Osteocyte (in vitro differentiated cells): Measurements from ENCODE around the gene MEA1. TPM values are rescaled to one million over a fixed set of nuclear protein-coding genes. Genes with fewer than 3 reads are reported as not detected.
A peak's percentile ranks its signal among the peaks of the same experiment; 100 is the strongest.

Source experiments
- DNase-seq: peaks from one replicate; pipeline ENCODE4 v3.0.0; 2021; ENCODE audit warnings: mixed read lengths; ENCODE audit not compliant: unreplicated experiment; ENCODE audit errors: extremely low spot score
- H3K27ac Mint-ChIP-seq: one replicate; pipeline ENCODE4 v1.8.0; 2021; ENCODE audit warnings: mild to moderate bottlenecking, mixed read lengths; ENCODE audit not compliant: unreplicated experiment
- H3K27me3 Mint-ChIP-seq: one replicate; pipeline ENCODE4 v1.8.0; 2021; ENCODE audit warnings: mixed read lengths; ENCODE audit not compliant: unreplicated experiment
- H3K36me3 Mint-ChIP-seq: one replicate; pipeline ENCODE4 v1.8.0; 2021; ENCODE audit warnings: mixed read lengths; ENCODE audit not compliant: unreplicated experiment
- H3K4me1 Mint-ChIP-seq: one replicate; pipeline ENCODE4 v1.8.0; 2021; ENCODE audit warnings: mixed read lengths; ENCODE audit not compliant: unreplicated experiment
- H3K4me3 Mint-ChIP-seq: one replicate; pipeline ENCODE4 v1.8.0; 2021; ENCODE audit warnings: mild to moderate bottlenecking, moderate library complexity, mixed read lengths; ENCODE audit not compliant: unreplicated experiment
- H3K9me3 Mint-ChIP-seq: one replicate; pipeline ENCODE4 v1.8.0; 2021; ENCODE audit warnings: mixed read lengths; ENCODE audit not compliant: unreplicated experiment
- total RNA-seq: library from RNA; stranded (reverse); gene quantifications from 2 replicates; pipeline ENCODE4 v1.2.1, GENCODE V29; 2021
- TF ChIP-seq, protein P1 (sequence below): fragments of 200-600 bp; sonication (generic); IDR thresholded peaks from 2 replicates; pipeline ENCODE4 v1.5.0; 2021; ENCODE audit warnings: antibody characterized with exemption, mild to moderate bottlenecking, moderate library complexity

Gene MEA1
- total RNA-seq, 1 donor from 2014 or later: 67.8 TPM

DNA sequence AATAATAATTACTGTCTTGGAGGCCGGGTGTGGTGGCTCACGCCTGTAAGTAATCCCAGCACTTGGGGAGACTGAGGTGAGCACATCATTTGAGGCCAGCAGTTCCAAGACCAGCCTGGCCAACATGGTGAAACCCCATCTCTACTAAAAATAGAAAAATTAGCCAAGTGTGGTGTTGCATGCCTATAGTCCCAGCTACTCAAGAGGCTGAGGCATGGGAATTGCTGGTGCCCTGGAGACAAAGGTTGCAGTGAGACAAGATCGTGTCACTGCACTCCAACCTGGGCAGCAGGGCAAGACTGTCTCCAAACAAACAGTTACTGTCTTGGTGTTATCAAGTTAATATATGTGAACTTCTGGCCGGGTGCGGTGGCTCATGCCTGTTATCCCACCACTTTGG is 12.6 kb upstream of the MEA1 start:
- H3K4me3 Mint-ChIP-seq: no peak overlapping the region
- H3K9me3 Mint-ChIP-seq: no peaks in the 10 kb centered on the region
- TF ChIP-seq, protein P1, sequence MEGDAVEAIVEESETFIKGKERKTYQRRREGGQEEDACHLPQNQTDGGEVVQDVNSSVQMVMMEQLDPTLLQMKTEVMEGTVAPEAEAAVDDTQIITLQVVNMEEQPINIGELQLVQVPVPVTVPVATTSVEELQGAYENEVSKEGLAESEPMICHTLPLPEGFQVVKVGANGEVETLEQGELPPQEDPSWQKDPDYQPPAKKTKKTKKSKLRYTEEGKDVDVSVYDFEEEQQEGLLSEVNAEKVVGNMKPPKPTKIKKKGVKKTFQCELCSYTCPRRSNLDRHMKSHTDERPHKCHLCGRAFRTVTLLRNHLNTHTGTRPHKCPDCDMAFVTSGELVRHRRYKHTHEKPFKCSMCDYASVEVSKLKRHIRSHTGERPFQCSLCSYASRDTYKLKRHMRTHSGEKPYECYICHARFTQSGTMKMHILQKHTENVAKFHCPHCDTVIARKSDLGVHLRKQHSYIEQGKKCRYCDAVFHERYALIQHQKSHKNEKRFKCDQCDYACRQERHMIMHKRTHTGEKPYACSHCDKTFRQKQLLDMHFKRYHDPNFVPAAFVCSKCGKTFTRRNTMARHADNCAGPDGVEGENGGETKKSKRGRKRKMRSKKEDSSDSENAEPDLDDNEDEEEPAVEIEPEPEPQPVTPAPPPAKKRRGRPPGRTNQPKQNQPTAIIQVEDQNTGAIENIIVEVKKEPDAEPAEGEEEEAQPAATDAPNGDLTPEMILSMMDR: no peak
- peaks cover 11% of the 10 kb centered on the region for H3K4me1 Mint-ChIP-seq
- no peak overlapping the region for H3K27ac Mint-ChIP-seq
- DNase-seq: no peak
- H3K27me3 Mint-ChIP-seq: no peaks in the 10 kb centered on the region
- peaks cover 37% of the 10 kb centered on the region for H3K36me3 Mint-ChIP-seq

GRCh38 chr6:43024436-43024835 is 10.7 kb upstream of the MEA1 start:
- Mint-ChIP-seq H3K27ac (peak overlapping the region; percentile 56), H3K36me3 (peaks cover 33% of the 10 kb centered on the region), H3K4me3 (peak overlapping the region; percentile 6), H3K9me3 (no peaks in the 10 kb centered on the region), H3K4me1 (peaks cover 20% of the 10 kb centered on the region), H3K27me3 (no peaks in the 10 kb centered on the region)
- no peak for DNase-seq
- TF ChIP-seq, protein P1: no peak

DNA sequence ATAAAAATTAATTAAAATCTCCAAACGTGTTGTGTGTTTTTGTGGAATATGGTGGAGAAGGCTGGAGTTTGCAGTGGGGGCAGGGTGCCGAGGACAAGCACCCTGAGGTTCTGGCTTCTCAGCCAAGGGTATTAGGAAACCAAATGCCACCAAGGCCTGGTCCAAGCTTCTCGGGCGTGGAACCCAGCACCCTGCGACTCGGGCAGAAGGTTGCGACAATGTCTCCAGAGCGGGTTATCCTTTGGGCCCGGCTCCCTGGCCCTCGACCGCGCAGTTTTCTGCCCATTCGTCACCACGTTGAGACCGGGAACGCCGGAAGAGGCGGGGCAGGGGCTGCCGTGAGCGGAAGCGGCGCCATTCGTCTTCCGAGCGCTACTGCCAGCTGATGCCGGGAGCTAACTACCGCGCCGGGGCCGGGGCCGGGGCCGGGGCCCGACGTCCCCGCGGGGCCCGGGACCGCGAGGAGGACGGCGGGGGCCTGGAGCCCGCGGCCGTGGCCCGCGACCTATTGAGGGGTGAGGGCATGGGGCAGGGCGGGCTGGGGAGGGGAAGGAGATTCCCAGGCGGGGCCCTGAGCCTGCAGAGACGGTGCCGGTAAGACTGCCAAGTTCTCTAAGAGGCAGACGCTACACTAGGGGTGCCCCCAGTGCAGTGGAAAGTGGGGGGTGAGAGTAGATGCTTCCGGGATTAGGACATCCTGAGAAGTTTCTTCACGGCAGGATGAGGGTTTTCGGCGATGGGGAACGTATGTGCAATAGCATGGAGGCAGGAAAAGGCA is 7.7 kb upstream of the MEA1 start, which contains the start of gene RRP36:
Gene RRP36 (plus strand): TSS at position 354 of the 778 bp plus-strand sequence. CDS start 32 bp downstream, at position 386.
- peak; percentile 89 for DNase-seq
- peak within 1 kb of the TSS; percentile 92 for H3K27ac Mint-ChIP-seq
- peak within 1 kb of the TSS; percentile 97 for H3K4me3 Mint-ChIP-seq
- no peaks in the 10 kb centered on the region for H3K27me3 Mint-ChIP-seq
- peaks cover 39% of the 10 kb centered on the region for H3K36me3 Mint-ChIP-seq
- peaks cover 27% of the 10 kb centered on the region for H3K4me1 Mint-ChIP-seq
- TF ChIP-seq, protein P1: no peak
- H3K9me3 Mint-ChIP-seq: no peaks in the 10 kb centered on the region

DNA sequence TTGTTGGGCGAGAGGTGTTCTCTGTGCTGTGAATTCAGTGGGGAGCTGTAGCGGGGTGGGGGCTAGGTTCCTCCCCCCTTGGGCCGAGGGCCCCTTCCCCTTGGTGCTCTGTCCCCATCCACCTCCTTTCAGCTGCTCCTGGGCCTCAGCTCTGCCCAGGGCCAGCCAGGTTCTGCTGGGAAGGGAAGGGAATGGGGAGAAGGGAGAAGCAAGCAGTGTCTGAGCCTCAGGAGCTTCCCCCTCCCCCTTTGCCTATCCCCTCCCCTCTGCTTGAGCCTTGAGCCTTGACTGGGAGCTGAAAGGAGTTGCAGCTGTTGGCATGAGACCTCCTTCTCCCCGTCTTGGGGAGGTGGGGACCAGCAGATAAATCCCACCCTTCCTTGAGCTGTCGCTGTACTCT is 7.1 kb upstream of the MEA1 start:
- no peaks in the 10 kb centered on the region for H3K9me3 Mint-ChIP-seq
- H3K4me1 Mint-ChIP-seq: peaks cover 33% of the 10 kb centered on the region
- peak overlapping the region; percentile 82 for H3K27ac Mint-ChIP-seq
- H3K36me3 Mint-ChIP-seq: peaks cover 39% of the 10 kb centered on the region
- peak overlapping the region; percentile 97 for H3K4me3 Mint-ChIP-seq
- H3K27me3 Mint-ChIP-seq: no peaks in the 10 kb centered on the region
- TF ChIP-seq, protein P1: no peak
- DNase-seq: no peak

- H3K4me1 Mint-ChIP-seq: peaks cover 37% of the 10 kb centered on the region
- no peak for DNase-seq
- H3K9me3 Mint-ChIP-seq: no peaks in the 10 kb centered on the region
- no peaks in the 10 kb centered on the region for H3K27me3 Mint-ChIP-seq
- H3K4me3 Mint-ChIP-seq: no peak overlapping the region
- peaks cover 37% of the 10 kb centered on the region for H3K36me3 Mint-ChIP-seq
- H3K27ac Mint-ChIP-seq: peak overlapping the region; percentile 63
- TF ChIP-seq, protein P1: no peak
These were observed 6.4 kb upstream of the MEA1 start for GRCh38 chr6:43020052-43020705.
